ENCODE data around the gene ZNF185. TPM values are rescaled to one million over a fixed set of nuclear protein-coding genes. Genes with fewer than 3 reads are reported as not detected.

ZNF185 gene
- total and polyA plus RNA-seq, 2 of the 8 experiments (the other 6 are each of a cell fraction or from before 2014, with no cell fraction given), result 15.6 to 20.1 TPM

DNA sequence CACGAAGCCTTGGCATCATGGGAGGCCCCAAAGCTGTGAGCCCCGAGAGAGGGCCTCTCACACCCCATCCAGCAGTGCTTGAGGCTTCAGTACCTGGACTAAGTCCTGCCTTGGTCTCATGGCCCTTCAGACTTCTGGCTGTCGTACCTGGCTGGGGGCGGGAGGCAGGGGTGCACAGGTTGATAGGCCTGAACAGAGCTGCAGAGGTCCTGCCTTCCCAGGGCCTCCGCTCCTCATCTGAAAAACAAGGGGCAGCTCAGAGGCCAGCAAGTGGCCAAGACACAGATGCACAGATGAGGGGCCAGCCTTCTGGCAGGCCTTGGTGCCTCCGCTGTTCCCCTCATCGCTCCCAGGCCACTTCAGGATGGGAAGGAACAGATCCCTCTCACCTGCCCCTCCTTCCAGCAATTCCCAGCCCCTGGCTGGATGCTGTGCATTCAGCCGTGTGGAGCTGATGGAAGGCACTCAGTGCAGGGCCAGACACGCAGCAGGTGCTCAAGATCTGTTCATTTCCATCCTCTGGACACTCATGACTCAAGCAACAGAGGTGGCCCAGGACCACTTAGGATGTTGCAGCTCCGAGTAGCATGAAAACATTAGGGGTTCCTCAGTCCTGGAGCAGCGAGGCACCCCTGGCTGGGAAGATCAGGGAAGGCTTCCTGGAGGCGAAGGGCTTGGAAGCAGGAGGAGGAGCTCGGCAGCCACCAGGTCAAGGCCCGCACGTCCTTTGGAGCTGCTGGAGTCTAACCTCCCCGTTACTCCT, 1.4 kb downstream of the ZNF185 start:
- H3K4me3 ChIP-seq (ENCODE audit: extremely low read depth in 1 of 4, insufficient read depth in 2 of 4, low read depth in 3 of 4, low read length in 4 of 4), result no peak overlapping the region
- H2AFZ ChIP-seq (ENCODE audit: low read length), result no peak overlapping the region
- no peak overlapping the region for H3K9ac ChIP-seq (replicated peaks in 1 of 4; ENCODE audit: extremely low read depth in 1 of 4, low read depth in 3 of 4, low read length in 3 of 4)
- POLR2A ChIA-PET (ENCODE audit: partially characterized antibody), result interaction anchor here (0.8 to 2.9 kb wide), 5 partner anchors 8 to 26 kb away, joined by 3 to 9 read pairs (median 3); no protein-coding TSS in a partner anchor
- H3K56ac ChIP-seq (replicated peaks; ENCODE audit: insufficient read length, low read depth, low read length), result no peak overlapping the region
- H3K27me3 ChIP-seq (replicated peaks in 1 of 4; ENCODE audit: control insufficient read depth in 3 of 4, extremely low read depth in 1 of 4, insufficient read depth in 3 of 4, low read length in 3 of 4), result no peaks in the 10 kb centered on the region; a peak in 1 of 7 replicates
- no peak overlapping the region for H2BK120ac ChIP-seq (replicated peaks; ENCODE audit: low read depth, low read length)
- no peak for TF ChIP-seq KDM1A (IDR thresholded peaks at IDR 0.05; ENCODE audit: borderline replicate concordance, low read length)
- TF ChIP-seq EGR1 (IDR thresholded peaks at IDR 0.05; ENCODE audit: borderline replicate concordance, low read depth, low read length), result no peak
- no peak for TF ChIP-seq HDAC6 (IDR thresholded peaks at IDR 0.05; ENCODE audit: low read depth, low read length)
- TF ChIP-seq SIRT6 (IDR thresholded peaks at IDR 0.05; ENCODE audit: low read length), result no peak
- no peak for TF ChIP-seq USF2 (IDR thresholded peaks at IDR 0.05; ENCODE audit: low read length)
- no peak for TF ChIP-seq SAP30 (IDR thresholded peaks at IDR 0.05; ENCODE audit: insufficient read depth, insufficient replicate concordance, low read length)
- TF ChIP-seq ATF3 (IDR thresholded peaks at IDR 0.05; ENCODE audit: insufficient read depth, low read depth, low read length), result no peak
- H4K20me1 ChIP-seq (replicated peaks in 1 of 2; ENCODE audit: control insufficient read depth in 1 of 2, insufficient read depth in 2 of 2, low read length in 2 of 2), result no peaks in the 10 kb centered on the region
- peaks cover 2% of the 10 kb centered on the region; the same call in 1 of the 2 replicates for H3K23me2 ChIP-seq (ENCODE audit: low read depth, low read length)
- H2BK20ac ChIP-seq (ENCODE audit: low read length), result no peak overlapping the region
- H2AK5ac ChIP-seq (ENCODE audit: low read depth, low read length), result no peak overlapping the region
- no peaks in the 10 kb centered on the region for H3K9me3 ChIP-seq (ENCODE audit: insufficient read depth in 2 of 2, low read depth in 1 of 2, low read length in 1 of 2)
- no peak overlapping the region for H3K4ac ChIP-seq (replicated peaks; ENCODE audit: insufficient read length, low read depth, low read length)
- peaks cover 0 to 25% (median 11%) of the 10 kb centered on the region in 4 experiments; a peak in 4 of 7 replicates for H3K4me1 ChIP-seq (replicated peaks in 1 of 4; ENCODE audit: control insufficient read depth in 3 of 4, insufficient read depth in 4 of 4, low read length in 3 of 4)
- H3K79me1 ChIP-seq (ENCODE audit: low read depth, low read length), result no peaks in the 10 kb centered on the region
- H4K91ac ChIP-seq (replicated peaks; ENCODE audit: insufficient read length, low read length), result no peak overlapping the region
- H3K23ac ChIP-seq (ENCODE audit: insufficient read length), result no peak overlapping the region
- H2BK15ac ChIP-seq (ENCODE audit: low read length), result no peak overlapping the region
- WGBS, 2 experiments (ENCODE audit: extremely low coverage in 1 of 2, insufficient coverage in 1 of 2, insufficient read length in 1 of 2, insufficient replicate concordance in 2 of 2, low coverage in 1 of 2, low lambda C conversion rate in 2 of 2, missing lambda C conversion rate in 1 of 2), result 87% methylated on average over 9 of the region's 16 CpGs; no CpG with 5 or more reads in 1 of the 2 experiments
- H3K14ac ChIP-seq (ENCODE audit: insufficient read length), result no peak overlapping the region
- peak overlapping the region in 1 of 2 experiments; percentile 11; a peak in 2 of 4 replicates for H3K4me2 ChIP-seq (ENCODE audit: insufficient read depth in 1 of 2, low read depth in 2 of 2, low read length in 2 of 2)
- H4K8ac ChIP-seq (ENCODE audit: extremely low read depth, insufficient read depth, low read length), result no peak overlapping the region
- no peak overlapping the region for H2BK12ac ChIP-seq (ENCODE audit: low read depth, low read length)
- FAIRE-seq (no peak), DNase-seq (ENCODE audit: low read depth in 1 of 2, low spot score in 2 of 2) (no peak)
- H4K5ac ChIP-seq (ENCODE audit: insufficient read length, low read depth, low read length), result no peak overlapping the region
- no peaks in the 10 kb centered on the region for H3K79me2 ChIP-seq (ENCODE audit: control insufficient read depth in 1 of 2, insufficient read depth in 2 of 2, low read length in 2 of 2)
- H3K27ac ChIP-seq (ENCODE audit: low read depth, low read length), result no peak overlapping the region
- H3K36me3 ChIP-seq (ENCODE audit: control insufficient read depth in 2 of 4, insufficient read depth in 4 of 4, low read length in 3 of 4), result no peaks in the 10 kb centered on the region
- CTCF ChIA-PET (ENCODE audit: partially characterized antibody), result interaction anchor here (0.9 to 9.6 kb wide), 5 partner anchors 9 to 134 kb away, joined by 3 to 94 read pairs (median 3); no protein-coding TSS in a partner anchor
- H3K18ac ChIP-seq (ENCODE audit: extremely low read depth, low read length), result no peak overlapping the region
- H2BK5ac ChIP-seq (ENCODE audit: low read depth, low read length), result no peak overlapping the region

Measured in H1 (cell line).